ENCODE data around the gene C1RL. TPM values are rescaled to one million over a fixed set of nuclear protein-coding genes. Genes with fewer than 3 reads are reported as not detected.

The C1RL gene
- total RNA-seq, 1 donor from 2014 or later = 11.0 TPM

DNA sequence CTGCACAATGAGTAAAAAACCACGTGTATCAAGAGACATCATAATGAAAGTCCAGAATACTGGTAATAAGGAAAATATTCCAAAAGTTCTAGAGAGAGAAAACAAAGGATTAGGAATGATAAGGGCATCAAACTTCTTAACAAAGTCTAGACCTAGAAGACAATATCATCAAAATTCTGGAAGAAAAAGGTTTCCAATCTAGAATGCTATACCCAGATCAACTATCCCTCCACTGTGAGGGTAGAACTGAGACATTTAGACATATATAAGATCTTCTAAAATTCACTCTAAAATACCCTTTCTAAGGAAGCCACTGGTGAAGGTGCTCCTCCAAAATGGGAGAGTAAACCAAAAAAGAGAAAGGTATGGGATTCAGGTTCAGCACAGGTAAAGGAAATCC, 2.9 kb downstream of the C1RL start:
- no peak overlapping the region for H3K4me2 ChIP-seq (ENCODE audit: low read length)
- no peak overlapping the region for H3K27ac ChIP-seq (ENCODE audit: low read depth, low read length)
- H2AFZ ChIP-seq (ENCODE audit: low read depth, low read length) = no peak overlapping the region
- FAIRE-seq (no peak), DNase-seq (ENCODE audit: low read depth) (no peak)
- H4K20me1 ChIP-seq (ENCODE audit: insufficient read depth, low read length) = peaks cover 9% of the 10 kb centered on the region
- H3K36me3 ChIP-seq (ENCODE audit: insufficient read depth, low read length) = no peaks in the 10 kb centered on the region
- Mint-ChIP-seq H3K4me1 (ENCODE audit: low read depth, unreplicated experiment) (peaks cover 2% of the 10 kb centered on the region), H3K4me3 (ENCODE audit: unreplicated experiment) (no peak overlapping the region), H3K9me3 (ENCODE audit: unreplicated experiment) (peaks cover 7% of the 10 kb centered on the region), H3K36me3 (ENCODE audit: low read depth, unreplicated experiment) (peaks cover 13% of the 10 kb centered on the region), H3K27me3 (ENCODE audit: low read depth, unreplicated experiment) (peaks cover 9% of the 10 kb centered on the region), H3K27ac (ENCODE audit: unreplicated experiment) (no peak overlapping the region)
- no peaks in the 10 kb centered on the region for H3K27me3 ChIP-seq (ENCODE audit: insufficient read depth, low read length)
- peaks cover 10% of the 10 kb centered on the region for H3K4me1 ChIP-seq (ENCODE audit: insufficient read depth, low read length)
- H3K79me2 ChIP-seq (ENCODE audit: insufficient read depth, low read length) = peaks cover 7% of the 10 kb centered on the region
- no peak overlapping the region for H3K9ac ChIP-seq (ENCODE audit: low read length)
- H3K4me3 ChIP-seq (ENCODE audit: insufficient read depth, low read depth, low read length) = no peak overlapping the region
- no peaks in the 10 kb centered on the region for H3K9me3 ChIP-seq (ENCODE audit: insufficient read depth, low read depth, low read length)
- TF ChIP-seq EZH2 (IDR thresholded peaks at IDR 0.05; ENCODE audit: insufficient read depth, low read length) = no peak
- TF ChIP-seq, protein P1, sequence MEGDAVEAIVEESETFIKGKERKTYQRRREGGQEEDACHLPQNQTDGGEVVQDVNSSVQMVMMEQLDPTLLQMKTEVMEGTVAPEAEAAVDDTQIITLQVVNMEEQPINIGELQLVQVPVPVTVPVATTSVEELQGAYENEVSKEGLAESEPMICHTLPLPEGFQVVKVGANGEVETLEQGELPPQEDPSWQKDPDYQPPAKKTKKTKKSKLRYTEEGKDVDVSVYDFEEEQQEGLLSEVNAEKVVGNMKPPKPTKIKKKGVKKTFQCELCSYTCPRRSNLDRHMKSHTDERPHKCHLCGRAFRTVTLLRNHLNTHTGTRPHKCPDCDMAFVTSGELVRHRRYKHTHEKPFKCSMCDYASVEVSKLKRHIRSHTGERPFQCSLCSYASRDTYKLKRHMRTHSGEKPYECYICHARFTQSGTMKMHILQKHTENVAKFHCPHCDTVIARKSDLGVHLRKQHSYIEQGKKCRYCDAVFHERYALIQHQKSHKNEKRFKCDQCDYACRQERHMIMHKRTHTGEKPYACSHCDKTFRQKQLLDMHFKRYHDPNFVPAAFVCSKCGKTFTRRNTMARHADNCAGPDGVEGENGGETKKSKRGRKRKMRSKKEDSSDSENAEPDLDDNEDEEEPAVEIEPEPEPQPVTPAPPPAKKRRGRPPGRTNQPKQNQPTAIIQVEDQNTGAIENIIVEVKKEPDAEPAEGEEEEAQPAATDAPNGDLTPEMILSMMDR (IDR thresholded peaks at IDR 0.05; ENCODE audit: insufficient read depth, low read depth, low read length) = no peak

GRCh38 chr12:7103837-7104584, 5.0 kb downstream of the C1RL start:
- no peak for TF ChIP-seq EZH2 (IDR thresholded peaks at IDR 0.05; ENCODE audit: insufficient read depth, low read length)
- TF ChIP-seq, protein P1 (IDR thresholded peaks at IDR 0.05; ENCODE audit: insufficient read depth, low read depth, low read length) = no peak
- no peaks in the 10 kb centered on the region for H3K27me3 ChIP-seq (ENCODE audit: insufficient read depth, low read length)
- peaks cover 6% of the 10 kb centered on the region for H3K4me1 ChIP-seq (ENCODE audit: insufficient read depth, low read length)
- peaks cover 5% of the 10 kb centered on the region for H4K20me1 ChIP-seq (ENCODE audit: insufficient read depth, low read length)
- no peaks in the 10 kb centered on the region for H3K9me3 ChIP-seq (ENCODE audit: insufficient read depth, low read depth, low read length)
- no peak for DNase-seq (ENCODE audit: low read depth)
- no peak overlapping the region for H2AFZ ChIP-seq (ENCODE audit: low read depth, low read length)
- no peak overlapping the region for H3K27ac ChIP-seq (ENCODE audit: low read depth, low read length)
- peaks cover 2% of the 10 kb centered on the region for H3K4me1 Mint-ChIP-seq (ENCODE audit: low read depth, unreplicated experiment)
- no peak overlapping the region for H3K4me2 ChIP-seq (ENCODE audit: low read length)
- H3K27ac Mint-ChIP-seq (ENCODE audit: unreplicated experiment) = no peak overlapping the region
- H3K27me3 Mint-ChIP-seq (ENCODE audit: low read depth, unreplicated experiment) = peaks cover 4% of the 10 kb centered on the region
- H3K36me3 ChIP-seq (ENCODE audit: insufficient read depth, low read length) = no peaks in the 10 kb centered on the region
- FAIRE-seq = no peak
- H3K9me3 Mint-ChIP-seq (ENCODE audit: unreplicated experiment) = peaks cover 7% of the 10 kb centered on the region
- H3K9ac ChIP-seq (ENCODE audit: low read length) = no peak overlapping the region
- H3K79me2 ChIP-seq (ENCODE audit: insufficient read depth, low read length) = peaks cover 3% of the 10 kb centered on the region
- no peak overlapping the region for H3K4me3 Mint-ChIP-seq (ENCODE audit: unreplicated experiment)
- H3K36me3 Mint-ChIP-seq (ENCODE audit: low read depth, unreplicated experiment) = peaks cover 13% of the 10 kb centered on the region
- no peak overlapping the region for H3K4me3 ChIP-seq (ENCODE audit: insufficient read depth, low read depth, low read length)

DNA sequence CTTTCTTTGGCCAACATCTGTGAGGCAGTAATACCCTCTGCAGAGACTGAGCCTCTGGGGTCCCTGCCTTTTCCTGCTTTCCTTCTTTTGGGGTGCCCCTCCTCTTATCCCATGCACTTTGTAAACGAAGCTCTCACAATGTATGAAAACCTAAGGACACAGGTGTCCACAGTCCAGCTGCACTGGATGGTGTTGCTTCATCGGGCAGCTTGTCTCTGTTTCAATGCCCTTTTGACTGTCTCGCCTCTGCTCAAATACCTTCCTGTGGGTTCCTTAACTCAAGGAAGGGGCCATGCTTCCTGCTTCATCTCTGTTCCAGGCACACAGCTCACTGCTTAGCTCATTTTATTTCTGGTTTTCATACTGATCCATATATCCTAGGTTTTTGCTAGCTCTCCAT, 6.4 kb downstream of the C1RL start:
- FAIRE-seq = no peak
- peaks cover 20% of the 10 kb centered on the region for H3K36me3 Mint-ChIP-seq (ENCODE audit: low read depth, unreplicated experiment)
- Histone ChIP-seq H2AFZ (ENCODE audit: low read depth, low read length) (no peak overlapping the region), H3K4me1 (ENCODE audit: insufficient read depth, low read length) (no peaks in the 10 kb centered on the region), H3K36me3 (ENCODE audit: insufficient read depth, low read length) (no peaks in the 10 kb centered on the region), H3K4me3 (ENCODE audit: insufficient read depth, low read depth, low read length) (no peak overlapping the region), H3K4me2 (ENCODE audit: low read length) (no peak overlapping the region), H3K79me2 (ENCODE audit: insufficient read depth, low read length) (peaks cover 3% of the 10 kb centered on the region), H3K27ac (ENCODE audit: low read depth, low read length) (no peak overlapping the region), H3K9me3 (ENCODE audit: insufficient read depth, low read depth, low read length) (no peaks in the 10 kb centered on the region), H3K27me3 (ENCODE audit: insufficient read depth, low read length) (no peaks in the 10 kb centered on the region), H3K9ac (ENCODE audit: low read length) (no peak overlapping the region), H4K20me1 (ENCODE audit: insufficient read depth, low read length) (peaks cover 5% of the 10 kb centered on the region)
- H3K4me3 Mint-ChIP-seq (ENCODE audit: unreplicated experiment) = no peak overlapping the region
- no peak for TF ChIP-seq EZH2 (IDR thresholded peaks at IDR 0.05; ENCODE audit: insufficient read depth, low read length)
- TF ChIP-seq, protein P1 (IDR thresholded peaks at IDR 0.05; ENCODE audit: insufficient read depth, low read depth, low read length) = no peak
- no peak for DNase-seq (ENCODE audit: low read depth)
- peaks cover 7% of the 10 kb centered on the region for H3K9me3 Mint-ChIP-seq (ENCODE audit: unreplicated experiment)
- H3K4me1 Mint-ChIP-seq (ENCODE audit: low read depth, unreplicated experiment) = no peaks in the 10 kb centered on the region
- no peak overlapping the region for H3K27ac Mint-ChIP-seq (ENCODE audit: unreplicated experiment)
- H3K27me3 Mint-ChIP-seq (ENCODE audit: low read depth, unreplicated experiment) = peaks cover 4% of the 10 kb centered on the region

All from astrocyte (in vitro differentiated cells and primary cell).